Natural killer cell (primary cell): ENCODE measurements around the gene PKMYT1. TPM values are rescaled to one million over a fixed set of nuclear protein-coding genes. Genes with fewer than 3 reads are reported as not detected.
A peak's percentile ranks its signal among the peaks of the same experiment; 100 is the strongest.

Source experiments
- ATAC-seq, 3 donors: fragments of 150-1000 bp in 2 of 3; fragments of 200-7000 bp in 1 of 3; cut with Tn5 transposase; 1 replicate in 1 of 3; 2 replicates in 2 of 3; pipeline ENCODE4 v1.10.0; 2021; ENCODE audit warnings: mild to moderate bottlenecking in 2 of 3, moderate library complexity in 2 of 3
- DNase-seq, 2 donors: peaks; one replicate each; pipeline versions ENCODE4 v3.0.0 to v3.0.0-alpha.2; 2013 to 2021; ENCODE audit warnings: mixed read lengths in 1 of 2
- H3K27ac ChIP-seq: one replicate; pipeline ENCODE4 v1.5.1; 2013; ENCODE audit warnings: mild to moderate bottlenecking, low read length
- H3K27me3 ChIP-seq: one replicate; pipeline ENCODE4 v1.6.1; 2013; ENCODE audit warnings: low read length; ENCODE audit not compliant: control insufficient read depth, insufficient read depth
- H3K36me3 ChIP-seq: one replicate; pipeline ENCODE4 v1.6.1; 2013; ENCODE audit warnings: low read length; ENCODE audit not compliant: control insufficient read depth, insufficient read depth
- H3K4me1 ChIP-seq: one replicate; pipeline ENCODE4 v1.6.1; 2013; ENCODE audit warnings: low read length; ENCODE audit not compliant: control insufficient read depth, insufficient read depth
- H3K4me3 ChIP-seq: one replicate; pipeline ENCODE4 v1.5.1; 2013; ENCODE audit warnings: low read length
- H3K9me3 ChIP-seq: one replicate; pipeline ENCODE4 v1.6.1; 2013; ENCODE audit warnings: low read length; ENCODE audit not compliant: control insufficient read depth, insufficient read depth
- H3K27ac Mint-ChIP-seq, 2 donors: one replicate each; pipeline ENCODE4 v1.8.0; 2022; ENCODE audit warnings: mild to moderate bottlenecking in 2 of 2, mixed read lengths in 2 of 2, moderate library complexity in 1 of 2
- H3K27me3 Mint-ChIP-seq, 2 donors: one replicate each; pipeline ENCODE4 v1.8.0; 2022; ENCODE audit warnings: low read depth in 2 of 2, mixed read lengths in 2 of 2
- H3K36me3 Mint-ChIP-seq: one replicate; pipeline ENCODE4 v1.8.0; 2022; ENCODE audit warnings: mixed read lengths
- H3K4me1 Mint-ChIP-seq, 2 donors: one replicate each; pipeline ENCODE4 v1.8.0; 2022; ENCODE audit warnings: mixed read lengths in 2 of 2
- H3K4me3 Mint-ChIP-seq: one replicate; pipeline ENCODE4 v1.8.0; 2022; ENCODE audit warnings: mild to moderate bottlenecking, moderate library complexity, mixed read lengths
- H3K9me3 Mint-ChIP-seq, 2 donors: one replicate each; pipeline ENCODE4 v1.8.0; 2022; ENCODE audit warnings: mixed read lengths in 2 of 2
- WGBS: methylation state at CpG from one replicate; pipeline ENCODE4 v1.1.7; 2013; ENCODE audit warnings: missing lambda C conversion rate; ENCODE audit not compliant: insufficient coverage; 5-methylcytosine and 5-hydroxymethylcytosine counted together
- intact Hi-C: fragments of 100-400 bp; cut with micrococcal nuclease; formaldehyde crosslinking; loops from one replicate; pipeline ENCODE4 v1.14.2; 2022
- total RNA-seq, 4 donors: library from RNA; stranded (reverse); fragments of 120-200 nt in 1 of 4; gene quantifications; one replicate each; pipeline versions ENCODE4 v1.2.3 to v1.2.4, GENCODE V29; 2013 to 2022
- TF ChIP-seq, protein P1 (sequence below): fragments of 200-600 bp; IDR thresholded peaks from one replicate; pipeline ENCODE4 v1.8.0; 2022; ENCODE audit warnings: antibody characterized with exemption

The PKMYT1 gene
- total RNA-seq, 3 donors from 2014 or later (not counting 1 experiment from before 2014, with no cell fraction given): 2.6 to 5.9 (median 3.5) TPM

DNA sequence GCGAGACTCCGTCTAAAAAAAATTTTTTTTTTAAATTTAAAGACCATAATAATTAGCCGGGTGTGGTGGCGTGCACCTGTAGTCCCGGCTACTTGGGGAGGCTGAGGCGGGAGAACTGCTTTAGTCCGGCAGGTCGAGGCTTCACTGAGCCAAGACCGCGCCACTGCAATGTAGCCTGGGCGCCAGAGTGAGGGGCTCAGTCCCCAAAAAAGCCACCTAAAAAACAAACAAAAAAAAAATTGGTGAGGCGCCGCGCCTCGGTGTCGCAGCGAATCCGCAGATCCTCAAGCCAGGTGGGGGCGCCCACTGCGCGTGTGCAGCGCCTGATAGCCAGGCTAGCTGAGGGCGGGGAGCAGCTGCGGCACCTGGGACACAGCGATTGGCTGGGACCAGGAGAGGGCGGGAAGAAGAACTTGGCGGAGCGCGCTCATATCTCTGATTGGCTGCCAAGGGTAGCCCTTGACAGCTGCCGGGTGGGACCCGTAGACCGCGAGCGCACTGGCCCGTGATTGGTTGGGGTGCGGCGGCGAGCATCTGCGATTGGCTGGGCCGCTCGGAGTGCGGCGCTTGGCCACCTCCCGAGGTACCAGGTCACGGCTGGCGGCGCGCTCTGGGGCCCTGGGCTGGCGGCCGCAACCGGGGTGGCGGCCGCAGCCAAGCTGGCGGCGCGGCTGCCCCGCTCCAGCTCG is 23.5 kb upstream of the PKMYT1 start:
- no peaks in the 10 kb centered on the region for H3K36me3 ChIP-seq
- TF ChIP-seq, protein P1, sequence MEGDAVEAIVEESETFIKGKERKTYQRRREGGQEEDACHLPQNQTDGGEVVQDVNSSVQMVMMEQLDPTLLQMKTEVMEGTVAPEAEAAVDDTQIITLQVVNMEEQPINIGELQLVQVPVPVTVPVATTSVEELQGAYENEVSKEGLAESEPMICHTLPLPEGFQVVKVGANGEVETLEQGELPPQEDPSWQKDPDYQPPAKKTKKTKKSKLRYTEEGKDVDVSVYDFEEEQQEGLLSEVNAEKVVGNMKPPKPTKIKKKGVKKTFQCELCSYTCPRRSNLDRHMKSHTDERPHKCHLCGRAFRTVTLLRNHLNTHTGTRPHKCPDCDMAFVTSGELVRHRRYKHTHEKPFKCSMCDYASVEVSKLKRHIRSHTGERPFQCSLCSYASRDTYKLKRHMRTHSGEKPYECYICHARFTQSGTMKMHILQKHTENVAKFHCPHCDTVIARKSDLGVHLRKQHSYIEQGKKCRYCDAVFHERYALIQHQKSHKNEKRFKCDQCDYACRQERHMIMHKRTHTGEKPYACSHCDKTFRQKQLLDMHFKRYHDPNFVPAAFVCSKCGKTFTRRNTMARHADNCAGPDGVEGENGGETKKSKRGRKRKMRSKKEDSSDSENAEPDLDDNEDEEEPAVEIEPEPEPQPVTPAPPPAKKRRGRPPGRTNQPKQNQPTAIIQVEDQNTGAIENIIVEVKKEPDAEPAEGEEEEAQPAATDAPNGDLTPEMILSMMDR: peak; percentile 12
- H3K4me3 ChIP-seq: no peak overlapping the region
- intact Hi-C loops: loop anchor here (2.0 kb wide), 1 partner anchor 25 kb away; no protein-coding TSS in a partner anchor
- H3K4me1 ChIP-seq: peaks cover 29% of the 10 kb centered on the region
- no peaks in the 10 kb centered on the region for H3K27me3 ChIP-seq
- H3K27ac ChIP-seq: no peak overlapping the region
- Mint-ChIP-seq H3K4me1 (peaks cover 5 to 24% of the 10 kb centered on the region in 2 donors), H3K4me3 (peak overlapping the region; percentile 87), H3K27me3 (peaks cover 0 to 3% of the 10 kb centered on the region in 2 donors), H3K9me3 (no peaks in the 10 kb centered on the region), H3K36me3 (no peaks in the 10 kb centered on the region), H3K27ac (peak overlapping the region in 1 of 2 donors; percentile 80)
- WGBS: 8% methylated on average over 56 of the region's 58 CpGs
- DNase-seq (peak; percentile 90 to 99), ATAC-seq (peak; percentile 96 to 99 (median 97))
- H3K9me3 ChIP-seq: no peaks in the 10 kb centered on the region

DNA sequence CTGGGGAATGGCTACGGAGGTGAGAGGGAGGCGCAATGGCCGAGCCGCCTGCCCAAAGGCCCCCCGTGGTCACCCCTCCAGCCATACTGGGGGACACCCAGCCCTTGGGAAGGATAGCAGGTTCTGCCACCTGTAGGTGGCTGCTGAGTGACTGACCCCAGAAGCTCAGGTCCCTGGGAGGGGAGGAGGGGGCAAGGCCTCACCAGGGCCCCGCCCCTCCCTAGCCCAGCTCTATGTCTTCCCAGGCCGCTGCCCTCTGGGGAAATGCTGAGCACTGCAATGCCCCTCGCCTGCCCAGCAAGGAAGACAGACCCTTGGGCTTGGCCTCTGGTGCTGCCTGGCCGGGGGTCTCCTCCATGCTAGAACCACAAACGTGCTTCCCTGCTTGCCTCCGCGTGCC is 21.1 kb upstream of the PKMYT1 start:
- Histone ChIP-seq H3K4me1 (peaks cover 9% of the 10 kb centered on the region), H3K36me3 (no peaks in the 10 kb centered on the region), H3K27ac (no peak overlapping the region), H3K9me3 (no peaks in the 10 kb centered on the region), H3K27me3 (no peaks in the 10 kb centered on the region), H3K4me3 (no peak overlapping the region)
- ATAC-seq (no peak), DNase-seq (no peak)
- Mint-ChIP-seq H3K4me1 (peaks cover 0 to 5% of the 10 kb centered on the region in 2 donors), H3K27ac (no peak overlapping the region), H3K4me3 (no peak overlapping the region), H3K27me3 (peaks cover 0 to 3% of the 10 kb centered on the region in 2 donors), H3K9me3 (no peaks in the 10 kb centered on the region), H3K36me3 (no peaks in the 10 kb centered on the region)
- WGBS: 87% methylated on average over 12 of the region's 12 CpGs
- TF ChIP-seq, protein P1: no peak
- intact Hi-C loops: no loop called here

DNA sequence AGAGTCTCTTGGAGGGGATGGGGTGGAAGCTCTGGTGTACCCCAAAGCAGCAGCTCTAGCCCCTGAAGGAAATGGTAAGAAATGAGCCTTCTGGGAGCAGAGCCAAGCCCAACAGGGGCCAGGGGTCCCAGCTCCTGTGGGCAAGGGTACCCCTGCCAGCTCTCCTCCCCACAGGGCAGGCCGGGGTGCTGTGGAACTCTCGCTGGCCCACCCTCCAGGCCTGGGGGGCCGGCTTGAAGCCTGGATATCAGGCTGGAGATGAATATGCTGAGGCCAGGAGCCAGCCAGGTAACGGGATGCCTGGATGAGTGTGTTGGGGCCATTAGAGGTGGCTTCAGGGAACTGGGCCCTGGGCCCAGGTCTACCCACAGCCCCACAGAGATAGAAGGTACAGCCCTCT is 20.3 kb upstream of the PKMYT1 start:
- WGBS: 83% methylated on average over 4 of the region's 4 CpGs
- DNase-seq: no peak
- H3K27ac ChIP-seq: no peak overlapping the region
- no peak overlapping the region for H3K4me3 ChIP-seq
- H3K36me3 ChIP-seq: no peaks in the 10 kb centered on the region
- peaks cover 9% of the 10 kb centered on the region for H3K4me1 ChIP-seq
- Mint-ChIP-seq H3K36me3 (no peaks in the 10 kb centered on the region), H3K27ac (no peak overlapping the region), H3K4me1 (peaks cover 0 to 5% of the 10 kb centered on the region in 2 donors), H3K27me3 (peaks cover 0 to 3% of the 10 kb centered on the region in 2 donors), H3K9me3 (no peaks in the 10 kb centered on the region), H3K4me3 (no peak overlapping the region)
- no peaks in the 10 kb centered on the region for H3K27me3 ChIP-seq
- TF ChIP-seq, protein P1: no peak
- no peaks in the 10 kb centered on the region for H3K9me3 ChIP-seq
- intact Hi-C loops: no loop called here
- ATAC-seq: no peak
